ENCODE measurements around the gene STOX1. TPM values are rescaled to one million over a fixed set of nuclear protein-coding genes. Genes with fewer than 3 reads are reported as not detected.
"Not testable (repeated sequence)": the region's sequence is repeated elsewhere in the genome, so short reads cannot be mapped to it uniquely, and the experiment has no call there.

STOX1 gene
- total RNA-seq, 2 donors from 2014 or later = 0.19 to 0.50 TPM

DNA sequence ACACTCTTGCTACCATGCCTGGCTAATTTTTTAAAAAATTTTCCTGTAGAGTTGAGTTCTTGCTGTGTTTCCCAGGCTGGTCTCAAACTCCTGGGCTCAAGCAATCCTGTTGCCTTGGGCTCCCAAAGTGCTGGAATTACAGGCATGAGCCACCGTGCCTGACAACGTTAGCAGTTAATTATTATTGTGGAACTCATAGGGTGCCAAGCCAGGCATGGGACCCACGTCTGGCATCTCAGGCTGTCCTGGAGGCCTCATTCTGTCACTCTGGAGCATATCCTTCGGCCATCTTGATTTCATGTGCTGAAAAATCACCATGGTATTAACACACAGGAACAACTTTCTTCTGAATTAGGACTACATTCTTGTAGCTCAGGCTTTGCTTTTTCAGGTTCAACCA lies 21.5 kb downstream of the STOX1 start:
- ATAC-seq (no peak), DNase-seq (ENCODE audit: low spot score) (no peak)
- no peaks in the 10 kb centered on the region for H3K9me3 Mint-ChIP-seq
- no peak overlapping the region for H3K4me3 Mint-ChIP-seq
- no peaks in the 10 kb centered on the region for H3K27me3 Mint-ChIP-seq
- H3K36me3 Mint-ChIP-seq = no peaks in the 10 kb centered on the region
- H3K4me1 Mint-ChIP-seq (ENCODE audit: low read depth in 2 of 2) = no peaks in the 10 kb centered on the region
- H3K27ac Mint-ChIP-seq = no peak overlapping the region

DNA sequence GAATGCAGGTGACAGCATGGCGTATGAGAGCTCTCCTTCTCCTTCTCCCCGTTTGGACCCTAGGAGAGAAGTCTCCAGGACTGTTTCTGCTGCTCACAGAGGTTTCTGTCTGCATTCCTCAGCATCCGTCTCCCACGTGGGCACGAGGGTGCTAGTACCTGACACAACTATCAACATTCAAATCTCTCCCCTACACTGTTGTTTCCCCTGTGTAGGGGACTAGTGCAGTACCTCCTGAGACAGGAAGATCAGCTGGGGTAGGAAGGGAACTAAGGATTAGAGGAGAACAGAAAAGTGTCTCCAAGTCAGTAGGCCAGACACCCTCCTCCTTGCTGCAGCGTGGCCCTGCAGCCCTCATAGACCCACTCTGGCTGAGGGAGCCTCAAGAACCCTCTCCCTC lies 29.0 kb downstream of the STOX1 start:
- no peak overlapping the region for H3K27ac Mint-ChIP-seq
- peaks cover 9% of the 10 kb centered on the region for H3K9me3 Mint-ChIP-seq
- DNase-seq (ENCODE audit: low spot score) (no peak), ATAC-seq (no peak)
- peaks cover 0 to 7% of the 10 kb centered on the region in 2 donors for H3K27me3 Mint-ChIP-seq
- no peak overlapping the region for H3K4me3 Mint-ChIP-seq
- H3K36me3 Mint-ChIP-seq = peaks cover 14% of the 10 kb centered on the region
- H3K4me1 Mint-ChIP-seq (ENCODE audit: low read depth in 2 of 2) = no peaks in the 10 kb centered on the region

- ATAC-seq = no peak
- H3K27ac Mint-ChIP-seq = no peak overlapping the region
- H3K36me3 Mint-ChIP-seq = peaks cover 21% of the 10 kb centered on the region
- H3K27me3 Mint-ChIP-seq = peaks cover 0 to 7% of the 10 kb centered on the region in 2 donors
- DNase-seq (ENCODE audit: low spot score) = no peak
- no peak overlapping the region for H3K4me3 Mint-ChIP-seq
- peaks cover 12% of the 10 kb centered on the region for H3K9me3 Mint-ChIP-seq
- H3K4me1 Mint-ChIP-seq (ENCODE audit: low read depth in 2 of 2) = no peaks in the 10 kb centered on the region
Observed at GRCh38 chr10:68857005-68857404, 29.7 kb downstream of the STOX1 start.

DNA sequence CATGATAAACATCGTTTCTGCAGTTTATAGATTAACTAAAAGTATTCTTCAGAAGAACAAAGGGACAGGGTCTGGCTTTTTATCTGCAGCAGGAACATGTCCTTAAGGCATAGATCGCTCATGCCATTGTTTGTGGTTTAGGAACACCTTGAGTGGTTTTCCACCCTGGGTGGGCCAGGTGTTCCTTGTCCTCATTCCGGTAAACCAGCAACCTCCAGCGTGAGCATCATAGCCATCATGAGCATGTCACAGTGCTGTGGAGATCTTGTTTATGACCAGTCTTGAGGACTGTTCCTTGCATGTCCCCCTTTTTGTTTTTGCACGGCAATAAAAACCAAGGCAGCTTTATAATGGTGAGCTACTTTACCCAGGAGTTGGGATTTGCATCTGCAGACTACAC lies 33.9 kb downstream of the STOX1 start:
- peaks cover 13% of the 10 kb centered on the region for H3K9me3 Mint-ChIP-seq
- H3K27me3 Mint-ChIP-seq = peaks cover 0 to 7% of the 10 kb centered on the region in 2 donors
- H3K27ac Mint-ChIP-seq = no peak overlapping the region
- DNase-seq (ENCODE audit: low spot score) (no peak), ATAC-seq (no peak)
- no peak overlapping the region for H3K4me3 Mint-ChIP-seq
- H3K4me1 Mint-ChIP-seq (ENCODE audit: low read depth in 2 of 2) = no peaks in the 10 kb centered on the region
- peaks cover 28% of the 10 kb centered on the region for H3K36me3 Mint-ChIP-seq

GRCh38 chr10:68864611-68865010 lies 37.3 kb downstream of the STOX1 start:
- H3K4me1 Mint-ChIP-seq (ENCODE audit: low read depth in 2 of 2) = no peaks in the 10 kb centered on the region
- no peak for ATAC-seq
- no peak overlapping the region for H3K27ac Mint-ChIP-seq
- peaks cover 24% of the 10 kb centered on the region for H3K36me3 Mint-ChIP-seq
- H3K4me3 Mint-ChIP-seq = no peak overlapping the region
- no peak for DNase-seq (ENCODE audit: low spot score)
- H3K27me3 Mint-ChIP-seq = peaks cover 0 to 5% of the 10 kb centered on the region in 2 donors
- peaks cover 10% of the 10 kb centered on the region for H3K9me3 Mint-ChIP-seq

GRCh38 chr10:68868173-68868572 lies 40.8 kb downstream of the STOX1 start:
- not testable (repeated sequence) for H3K4me1 Mint-ChIP-seq (ENCODE audit: low read depth in 2 of 2); H3K9me3 Mint-ChIP-seq; DNase-seq (ENCODE audit: low spot score); H3K27ac Mint-ChIP-seq; H3K27me3 Mint-ChIP-seq; H3K4me3 Mint-ChIP-seq; ATAC-seq; H3K36me3 Mint-ChIP-seq

DNA sequence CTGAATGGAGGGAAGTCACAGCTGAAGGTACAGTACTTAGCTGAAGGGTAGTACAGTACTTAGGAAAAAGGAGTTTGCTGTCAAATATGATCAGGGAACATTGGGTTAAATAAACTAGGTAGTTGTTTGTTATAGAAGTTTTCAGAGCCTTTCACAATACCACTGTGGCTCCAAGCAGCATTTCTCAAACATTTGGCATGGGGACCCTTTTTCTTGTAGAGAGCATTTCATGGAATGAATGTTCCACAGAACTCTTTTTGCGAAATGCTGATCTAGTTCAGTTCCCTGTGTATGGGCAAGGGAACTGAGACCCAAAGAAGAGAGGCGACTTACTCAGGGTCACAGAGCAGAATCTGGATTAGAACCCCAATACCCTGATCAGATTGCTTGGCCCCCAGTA lies 42.3 kb downstream of the STOX1 start:
- DNase-seq (ENCODE audit: low spot score) = no peak
- Mint-ChIP-seq H3K27me3 (peaks cover 0 to 6% of the 10 kb centered on the region in 2 donors), H3K27ac (no peak overlapping the region), H3K9me3 (no peaks in the 10 kb centered on the region), H3K36me3 (no peaks in the 10 kb centered on the region), H3K4me3 (no peak overlapping the region), H3K4me1 (ENCODE audit: low read depth in 2 of 2) (no peaks in the 10 kb centered on the region)
- ATAC-seq = no peak

DNA sequence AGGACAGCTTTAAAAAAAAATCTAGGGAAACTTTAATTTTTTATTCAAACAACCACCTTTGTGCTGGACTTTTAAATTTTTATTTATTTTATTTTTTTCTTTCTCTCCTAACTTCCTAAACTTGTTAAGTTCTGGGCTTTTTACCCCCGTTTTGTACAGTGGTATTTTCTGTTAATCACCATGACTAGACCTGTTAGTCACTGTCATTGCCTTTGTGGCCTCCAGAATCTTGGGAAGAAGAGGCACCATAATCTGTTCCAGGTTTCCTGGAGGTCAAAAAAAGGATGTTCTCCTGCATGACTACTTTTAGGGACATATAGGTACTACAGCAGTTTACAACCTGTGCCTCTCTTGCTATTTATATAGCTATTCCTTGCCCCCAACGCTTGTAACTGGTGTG lies 42.7 kb downstream of the STOX1 start:
- DNase-seq (ENCODE audit: low spot score) (no peak), ATAC-seq (no peak)
- Mint-ChIP-seq H3K9me3 (no peaks in the 10 kb centered on the region), H3K27ac (no peak overlapping the region), H3K36me3 (no peaks in the 10 kb centered on the region), H3K4me3 (no peak overlapping the region), H3K27me3 (peaks cover 0 to 6% of the 10 kb centered on the region in 2 donors), H3K4me1 (ENCODE audit: low read depth in 2 of 2) (no peaks in the 10 kb centered on the region)

DNA sequence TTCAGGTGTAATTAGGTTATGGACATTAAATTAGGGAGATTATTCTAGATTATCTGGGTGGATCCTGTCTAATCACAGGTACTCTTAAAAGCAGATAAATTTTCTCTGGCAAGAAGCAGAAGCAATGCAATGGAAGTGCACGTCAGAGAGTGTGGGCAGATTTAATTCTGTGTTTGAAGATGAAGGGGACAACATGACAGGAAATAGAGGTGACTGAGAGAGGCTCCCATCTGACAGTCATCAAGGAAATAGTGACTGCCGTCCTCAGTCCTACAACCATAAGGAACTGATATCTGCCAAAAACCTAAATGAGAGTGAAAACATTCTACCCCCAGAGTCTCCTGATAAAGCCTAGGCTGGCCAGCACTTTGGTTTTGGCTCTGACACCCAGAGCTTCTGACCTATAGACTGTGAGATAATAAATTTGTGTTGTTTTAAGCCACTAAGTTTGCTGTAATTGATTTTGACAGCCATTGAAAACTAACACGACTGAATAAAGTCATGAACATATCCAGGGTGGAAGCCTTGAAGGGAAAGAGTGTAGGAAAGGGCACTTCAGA lies 43.3 kb downstream of the STOX1 start:
- peaks cover 0 to 6% of the 10 kb centered on the region in 2 donors for H3K27me3 Mint-ChIP-seq
- H3K4me1 Mint-ChIP-seq (ENCODE audit: low read depth in 2 of 2) = no peaks in the 10 kb centered on the region
- DNase-seq (ENCODE audit: low spot score) (no peak), ATAC-seq (peak in 1 of 2 donors; percentile 27)
- H3K36me3 Mint-ChIP-seq = no peaks in the 10 kb centered on the region
- H3K9me3 Mint-ChIP-seq = no peaks in the 10 kb centered on the region
- no peak overlapping the region for H3K4me3 Mint-ChIP-seq
- H3K27ac Mint-ChIP-seq = no peak overlapping the region

- H3K27me3 Mint-ChIP-seq = peaks cover 0 to 6% of the 10 kb centered on the region in 2 donors
- no peak overlapping the region for H3K4me3 Mint-ChIP-seq
- no peaks in the 10 kb centered on the region for H3K36me3 Mint-ChIP-seq
- ATAC-seq = peak in 1 of 2 donors; percentile 17
- H3K9me3 Mint-ChIP-seq = no peaks in the 10 kb centered on the region
- DNase-seq (ENCODE audit: low spot score) = no peak
- no peak overlapping the region for H3K27ac Mint-ChIP-seq
- no peaks in the 10 kb centered on the region for H3K4me1 Mint-ChIP-seq (ENCODE audit: low read depth in 2 of 2)
Observed at GRCh38 chr10:68871105-68871711, 43.9 kb downstream of the STOX1 start.

GRCh38 chr10:68871731-68872342 lies 44.5 kb downstream of the STOX1 start:
- H3K27ac Mint-ChIP-seq = no peak overlapping the region
- no peaks in the 10 kb centered on the region for H3K36me3 Mint-ChIP-seq
- DNase-seq (ENCODE audit: low spot score) = no peak
- H3K9me3 Mint-ChIP-seq = no peaks in the 10 kb centered on the region
- H3K27me3 Mint-ChIP-seq = peaks cover 0 to 6% of the 10 kb centered on the region in 2 donors
- no peak for ATAC-seq
- H3K4me3 Mint-ChIP-seq = no peak overlapping the region
- no peaks in the 10 kb centered on the region for H3K4me1 Mint-ChIP-seq (ENCODE audit: low read depth in 2 of 2)

GRCh38 chr10:68876246-68877138 lies 49.2 kb downstream of the STOX1 start:
- ATAC-seq = no peak
- Mint-ChIP-seq H3K27ac (no peak overlapping the region), H3K4me3 (no peak overlapping the region), H3K4me1 (ENCODE audit: low read depth in 2 of 2) (no peaks in the 10 kb centered on the region), H3K27me3 (no peaks in the 10 kb centered on the region), H3K9me3 (no peaks in the 10 kb centered on the region), H3K36me3 (no peaks in the 10 kb centered on the region)
- DNase-seq (ENCODE audit: low spot score) = no peak

- no peaks in the 10 kb centered on the region for H3K36me3 Mint-ChIP-seq
- H3K4me3 Mint-ChIP-seq = no peak overlapping the region
- ATAC-seq = no peak
- no peak for DNase-seq (ENCODE audit: low spot score)
- no peaks in the 10 kb centered on the region for H3K4me1 Mint-ChIP-seq (ENCODE audit: low read depth in 2 of 2)
- H3K27ac Mint-ChIP-seq = no peak overlapping the region
- H3K27me3 Mint-ChIP-seq = no peaks in the 10 kb centered on the region
- H3K9me3 Mint-ChIP-seq = no peaks in the 10 kb centered on the region
Observed at GRCh38 chr10:68877482-68878110, 50.3 kb downstream of the STOX1 start.
